SK-N-SH treated with all-trans-retinoic acid at 6 μM for 48 hours (cell line): ENCODE results near the gene PFKL.

Experiments
- ATAC-seq: fragments of 200-7000 bp; cut with Tn5 transposase; 3 replicates; pipeline ENCODE4 v1.9.1; 2020; ENCODE audit warnings: mild to moderate bottlenecking, moderate library complexity
- ARNTL ChIP-seq: fragments of 450-650 bp; formaldehyde crosslinking; IDR thresholded peaks from 2 replicates; pipeline ENCODE4 v1.5.0; 2020; ENCODE audit warnings: low read depth, mild to moderate bottlenecking, moderate library complexity, borderline replicate concordance
- BACH2 ChIP-seq: fragments of 250-450 bp; sonication (Bioruptor Pico); IDR thresholded peaks from 2 replicates; pipeline ENCODE4 v1.9.0; 2021; ENCODE audit warnings: mild to moderate bottlenecking, borderline replicate concordance
- CSDC2 ChIP-seq: fragments of 250-450 bp; sonication (Bioruptor Pico); IDR thresholded peaks from 2 replicates; pipeline ENCODE4 v1.5.0; 2020; ENCODE audit warnings: mild to moderate bottlenecking, moderate library complexity
- CSRNP3 ChIP-seq: fragments of 250-450 bp; sonication (Bioruptor Pico); IDR thresholded peaks from 2 replicates; pipeline ENCODE4 v1.5.1; 2021; ENCODE audit warnings: mild to moderate bottlenecking, moderate library complexity
- ESRRG ChIP-seq: fragments of 250-450 bp; sonication (Bioruptor Pico); IDR thresholded peaks from 2 replicates; pipeline ENCODE4 v1.6.1; 2021; ENCODE audit warnings: mild to moderate bottlenecking
- GLIS3 ChIP-seq: fragments of 250-450 bp; sonication (Bioruptor Pico); IDR thresholded peaks from 2 replicates; pipeline ENCODE4 v1.5.0; 2020; ENCODE audit warnings: mild to moderate bottlenecking, moderate library complexity
- ISL1 ChIP-seq: fragments of 250-450 bp; sonication (Bioruptor Pico); IDR thresholded peaks from 2 replicates; pipeline ENCODE4 v2.1.2; 2022; ENCODE audit warnings: mild to moderate bottlenecking, moderate library complexity
- OSR1 ChIP-seq: fragments of 250-450 bp; sonication (Bioruptor Pico); IDR thresholded peaks from 2 replicates; pipeline ENCODE4 v1.8.0; 2022; ENCODE audit warnings: moderate library complexity, mild to moderate bottlenecking, inconsistent platforms
- PPARA ChIP-seq: fragments of 250-450 bp; sonication (Bioruptor Pico); IDR thresholded peaks from 2 replicates; pipeline ENCODE4 v1.5.0; 2020; ENCODE audit warnings: mild to moderate bottlenecking, borderline replicate concordance
- RARB ChIP-seq: fragments of 250-450 bp; sonication (Bioruptor Pico); IDR thresholded peaks from 2 replicates; pipeline ENCODE4 v1.8.0; 2021; ENCODE audit warnings: mild to moderate bottlenecking, moderate library complexity
- SNAI2 ChIP-seq: fragments of 250-450 bp; sonication (Bioruptor Pico); IDR thresholded peaks from 2 replicates; pipeline ENCODE4 v1.5.0; 2020; ENCODE audit warnings: mild to moderate bottlenecking, moderate library complexity
- TCF4 ChIP-seq: fragments of 250-450 bp; sonication (Bioruptor Pico); IDR thresholded peaks from 2 replicates; pipeline ENCODE4 v1.8.0; 2021; ENCODE audit warnings: mild to moderate bottlenecking, moderate library complexity, borderline replicate concordance
- TSHZ2 ChIP-seq: fragments of 250-450 bp; sonication (Bioruptor Pico); IDR thresholded peaks from 2 replicates; pipeline ENCODE4 v1.5.0; 2020; ENCODE audit warnings: mild to moderate bottlenecking, moderate library complexity
- ZC3H10 ChIP-seq: fragments of 250-450 bp; sonication (Bioruptor Pico); IDR thresholded peaks from 2 replicates; pipeline ENCODE4 v1.5.1; 2021; ENCODE audit warnings: mild to moderate bottlenecking, moderate library complexity
- ZFP3 ChIP-seq: fragments of 250-450 bp; sonication (Bioruptor Pico); IDR thresholded peaks from 2 replicates; pipeline ENCODE4 v1.5.0; 2020; ENCODE audit warnings: mild to moderate bottlenecking, moderate library complexity
- ZFP30 ChIP-seq: fragments of 450-650 bp; formaldehyde crosslinking; IDR thresholded peaks from 2 replicates; pipeline ENCODE4 v1.5.0; 2022; ENCODE audit warnings: mild to moderate bottlenecking, moderate library complexity
- ZNF565 ChIP-seq: fragments of 450-650 bp; formaldehyde crosslinking; conservative IDR thresholded peaks from 2 replicates; pipeline ENCODE4 v1.5.0; 2020; ENCODE audit warnings: low read depth, mild to moderate bottlenecking, moderate library complexity
- ZNF70 ChIP-seq: fragments of 450-650 bp; formaldehyde crosslinking; IDR thresholded peaks from 2 replicates; pipeline ENCODE4 v1.5.0; 2020; ENCODE audit warnings: mild to moderate bottlenecking, moderate library complexity
- ZNF8 ChIP-seq: fragments of 450-650 bp; formaldehyde crosslinking; IDR thresholded peaks from 2 replicates; pipeline ENCODE4 v1.5.0; 2020; ENCODE audit warnings: mild to moderate bottlenecking, moderate library complexity
- TF ChIP-seq, protein P1 (sequence below): fragments of 250-450 bp; sonication (Bioruptor Pico); IDR thresholded peaks from 2 replicates; pipeline ENCODE4 v1.8.0; 2021; ENCODE audit warnings: low read depth, mild to moderate bottlenecking, moderate library complexity, borderline replicate concordance
- TF ChIP-seq, protein P2 (sequence below): fragments of 250-450 bp; sonication (Bioruptor Pico); IDR thresholded peaks from 2 replicates; pipeline ENCODE4 v1.5.1; 2020; ENCODE audit warnings: low read depth, mild to moderate bottlenecking, moderate library complexity
- TF ChIP-seq, protein P3 (sequence below): fragments of 250-450 bp; sonication (Bioruptor Pico); IDR thresholded peaks from 2 replicates; pipeline ENCODE4 v1.8.0; 2020; ENCODE audit warnings: mild to moderate bottlenecking, moderate library complexity, borderline replicate concordance

The PFKL gene

DNA sequence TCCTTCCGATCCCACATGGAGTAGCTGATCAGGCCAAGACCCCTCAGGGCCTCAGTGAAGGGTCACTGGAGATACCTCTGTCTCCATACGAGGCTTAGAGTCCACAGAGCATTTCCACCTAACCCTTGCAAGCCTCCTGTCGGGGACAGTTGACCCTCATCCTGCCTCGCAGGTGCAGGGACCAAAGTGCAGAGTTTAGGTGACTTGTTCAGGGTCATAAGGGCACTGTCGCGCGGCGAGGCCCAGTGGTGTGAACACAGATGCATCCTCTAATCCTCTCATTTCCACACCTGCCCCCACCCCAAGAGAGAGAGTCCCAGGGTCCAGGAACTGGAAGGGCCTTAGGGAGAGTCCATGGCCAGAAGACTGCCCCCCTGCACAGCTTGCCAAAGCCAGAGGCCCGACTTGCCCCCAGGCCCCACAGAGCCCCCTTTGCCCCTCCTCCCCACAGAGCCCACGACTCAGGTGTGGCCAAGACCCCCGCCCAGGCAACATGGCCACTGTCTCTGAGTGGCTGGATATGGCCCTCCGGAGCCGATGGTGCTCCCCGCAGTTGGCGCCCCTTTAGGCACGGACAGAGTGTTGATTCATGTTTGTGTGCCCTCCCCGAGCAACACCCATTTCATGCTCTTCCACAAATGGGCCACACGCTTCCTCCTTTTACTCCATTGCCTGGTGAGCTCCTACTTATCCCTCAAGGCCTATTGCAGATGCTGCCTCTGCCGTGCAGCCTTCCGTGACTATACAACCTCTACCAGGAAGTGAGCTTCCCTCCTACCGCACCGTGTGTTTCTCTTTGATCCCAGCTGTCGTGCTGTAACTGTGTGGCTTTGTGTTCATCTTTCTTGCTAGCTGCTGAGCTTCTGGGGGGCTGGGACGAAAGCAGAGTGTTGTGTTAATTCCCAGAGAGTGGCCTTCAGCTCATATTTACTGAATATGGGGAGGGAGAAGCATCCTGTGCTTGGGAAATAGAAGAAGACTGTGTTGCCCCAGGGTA, 55.2 kb downstream of the PFKL start:
- ATAC-seq, result no peak
- TF ChIP-seq ZFP3 (peak; percentile 89), OSR1 (CRISPR knock-in tag) (no peak), TCF4 (no peak), ARNTL (no peak), ZNF8 (no peak), ESRRG (CRISPR knock-in tag) (no peak), RARB (CRISPR knock-in tag) (no peak)

DNA sequence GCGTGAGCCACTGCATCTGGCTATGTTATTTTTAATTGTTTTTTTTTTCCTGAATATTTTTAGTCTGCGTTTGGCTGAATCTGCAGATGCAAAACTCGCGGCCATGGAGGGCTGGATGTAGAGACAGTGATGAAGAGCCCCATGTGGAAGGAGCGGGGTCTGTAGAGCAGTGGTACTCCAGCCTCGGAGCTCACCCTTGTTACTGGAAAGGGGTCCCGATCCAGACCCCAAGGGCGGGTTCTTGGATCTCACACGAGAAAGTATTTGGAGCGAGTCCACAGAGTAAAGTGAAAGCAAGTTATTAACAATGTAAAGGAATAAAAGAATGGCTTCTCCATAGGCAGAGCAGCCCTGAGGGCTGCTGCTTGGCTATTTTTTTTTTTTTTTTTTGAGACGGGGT, 56.3 kb downstream of the PFKL start:
- no peak for ATAC-seq
- TF ChIP-seq, protein P1, sequence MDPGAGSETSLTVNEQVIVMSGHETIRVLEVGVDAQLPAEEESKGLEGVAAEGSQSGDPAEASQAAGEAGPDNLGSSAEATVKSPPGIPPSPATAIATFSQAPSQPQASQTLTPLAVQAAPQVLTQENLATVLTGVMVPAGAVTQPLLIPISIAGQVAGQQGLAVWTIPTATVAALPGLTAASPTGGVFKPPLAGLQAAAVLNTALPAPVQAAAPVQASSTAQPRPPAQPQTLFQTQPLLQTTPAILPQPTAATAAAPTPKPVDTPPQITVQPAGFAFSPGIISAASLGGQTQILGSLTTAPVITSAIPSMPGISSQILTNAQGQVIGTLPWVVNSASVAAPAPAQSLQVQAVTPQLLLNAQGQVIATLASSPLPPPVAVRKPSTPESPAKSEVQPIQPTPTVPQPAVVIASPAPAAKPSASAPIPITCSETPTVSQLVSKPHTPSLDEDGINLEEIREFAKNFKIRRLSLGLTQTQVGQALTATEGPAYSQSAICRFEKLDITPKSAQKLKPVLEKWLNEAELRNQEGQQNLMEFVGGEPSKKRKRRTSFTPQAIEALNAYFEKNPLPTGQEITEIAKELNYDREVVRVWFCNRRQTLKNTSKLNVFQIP (CRISPR knock-in tag), result no peak
- TF ChIP-seq ZNF565 (CRISPR knock-in tag), result no peak
- TF ChIP-seq CSRNP3 (CRISPR knock-in tag), result no peak
- no peak for TF ChIP-seq TSHZ2 (CRISPR knock-in tag)
- TF ChIP-seq SNAI2, result no peak
- TF ChIP-seq ARNTL, result no peak
- TF ChIP-seq ZFP30 (CRISPR knock-in tag), result no peak
- no peak for TF ChIP-seq RARB (CRISPR knock-in tag)
- no peak for TF ChIP-seq OSR1 (CRISPR knock-in tag)
- TF ChIP-seq, protein P2, sequence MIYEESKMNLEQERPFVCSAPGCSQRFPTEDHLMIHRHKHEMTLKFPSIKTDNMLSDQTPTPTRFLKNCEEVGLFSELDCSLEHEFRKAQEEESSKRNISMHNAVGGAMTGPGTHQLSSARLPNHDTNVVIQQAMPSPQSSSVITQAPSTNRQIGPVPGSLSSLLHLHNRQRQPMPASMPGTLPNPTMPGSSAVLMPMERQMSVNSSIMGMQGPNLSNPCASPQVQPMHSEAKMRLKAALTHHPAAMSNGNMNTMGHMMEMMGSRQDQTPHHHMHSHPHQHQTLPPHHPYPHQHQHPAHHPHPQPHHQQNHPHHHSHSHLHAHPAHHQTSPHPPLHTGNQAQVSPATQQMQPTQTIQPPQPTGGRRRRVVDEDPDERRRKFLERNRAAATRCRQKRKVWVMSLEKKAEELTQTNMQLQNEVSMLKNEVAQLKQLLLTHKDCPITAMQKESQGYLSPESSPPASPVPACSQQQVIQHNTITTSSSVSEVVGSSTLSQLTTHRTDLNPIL, result no peak
- TF ChIP-seq CSDC2 (CRISPR knock-in tag), result no peak
- no peak for TF ChIP-seq PPARA (CRISPR knock-in tag)
- TF ChIP-seq, protein P3, sequence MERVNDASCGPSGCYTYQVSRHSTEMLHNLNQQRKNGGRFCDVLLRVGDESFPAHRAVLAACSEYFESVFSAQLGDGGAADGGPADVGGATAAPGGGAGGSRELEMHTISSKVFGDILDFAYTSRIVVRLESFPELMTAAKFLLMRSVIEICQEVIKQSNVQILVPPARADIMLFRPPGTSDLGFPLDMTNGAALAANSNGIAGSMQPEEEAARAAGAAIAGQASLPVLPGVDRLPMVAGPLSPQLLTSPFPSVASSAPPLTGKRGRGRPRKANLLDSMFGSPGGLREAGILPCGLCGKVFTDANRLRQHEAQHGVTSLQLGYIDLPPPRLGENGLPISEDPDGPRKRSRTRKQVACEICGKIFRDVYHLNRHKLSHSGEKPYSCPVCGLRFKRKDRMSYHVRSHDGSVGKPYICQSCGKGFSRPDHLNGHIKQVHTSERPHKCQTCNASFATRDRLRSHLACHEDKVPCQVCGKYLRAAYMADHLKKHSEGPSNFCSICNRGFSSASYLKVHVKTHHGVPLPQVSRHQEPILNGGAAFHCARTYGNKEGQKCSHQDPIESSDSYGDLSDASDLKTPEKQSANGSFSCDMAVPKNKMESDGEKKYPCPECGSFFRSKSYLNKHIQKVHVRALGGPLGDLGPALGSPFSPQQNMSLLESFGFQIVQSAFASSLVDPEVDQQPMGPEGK (CRISPR knock-in tag), result no peak
- TF ChIP-seq BACH2 (CRISPR knock-in tag), result no peak
- no peak for TF ChIP-seq ZNF8
- TF ChIP-seq GLIS3 (CRISPR knock-in tag), result no peak
- TF ChIP-seq ESRRG (CRISPR knock-in tag), result no peak
- TF ChIP-seq TCF4, result no peak
- TF ChIP-seq ZNF70 (CRISPR knock-in tag), result no peak

DNA sequence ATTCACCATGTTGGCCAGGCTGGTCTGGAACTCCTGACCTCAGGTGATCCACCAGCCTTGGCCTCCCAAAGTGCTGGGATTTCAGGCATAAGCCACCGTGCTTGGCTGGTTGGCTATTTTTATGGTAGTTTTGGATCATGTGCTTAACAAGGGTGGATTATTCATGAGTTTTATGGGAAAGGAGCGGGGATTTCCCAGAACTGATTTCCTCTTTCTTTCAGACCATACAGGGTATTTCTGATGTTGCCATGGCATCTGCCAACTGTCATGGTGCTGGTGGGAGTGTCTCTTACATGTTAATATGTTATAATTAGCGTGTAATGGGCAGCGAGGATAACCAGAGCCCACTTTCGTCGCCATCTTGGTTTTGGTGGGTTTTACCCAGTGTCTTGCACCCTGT, 56.8 kb downstream of the PFKL start:
- ATAC-seq, result no peak
- no peak for TF ChIP-seq ZC3H10
- TF ChIP-seq CSRNP3 (CRISPR knock-in tag), result no peak
- no peak for TF ChIP-seq ZFP3
- TF ChIP-seq, protein P1 (CRISPR knock-in tag), result no peak
- no peak for TF ChIP-seq TCF4
- TF ChIP-seq ISL1, result no peak
- TF ChIP-seq OSR1 (CRISPR knock-in tag), result no peak
